Skeletal muscle tissue (tissue), 4 donors: Measurements from ENCODE around the gene GREM1. TPM values are rescaled to one million over a fixed set of nuclear protein-coding genes. Genes with fewer than 3 reads are reported as not detected.

ENCODE experiments used
- H3K27ac ChIP-seq: one replicate; pipeline ENCODE4 v1.7.0; 2013; ENCODE audit warnings: mild to moderate bottlenecking, low read depth, low read length, inconsistent platforms
- H3K27me3 ChIP-seq, 3 donors: one replicate each; pipeline ENCODE4 v1.7.0; 2013; ENCODE audit warnings: low read length in 3 of 3; ENCODE audit not compliant: control insufficient read depth in 3 of 3, insufficient read depth in 3 of 3
- H3K36me3 ChIP-seq, 3 donors: one replicate each; pipeline ENCODE4 v1.7.0; 2013; ENCODE audit warnings: low read length in 3 of 3; ENCODE audit not compliant: control insufficient read depth in 3 of 3, insufficient read depth in 3 of 3
- H3K4me1 ChIP-seq, 3 donors: one replicate each; pipeline ENCODE4 v1.7.0; 2013; ENCODE audit warnings: low read length in 3 of 3, mild to moderate bottlenecking in 3 of 3; ENCODE audit not compliant: control insufficient read depth in 3 of 3, insufficient read depth in 3 of 3
- H3K4me3 ChIP-seq, 3 donors: one replicate each; pipeline ENCODE4 v1.7.0; 2013; ENCODE audit warnings: low read length in 3 of 3
- H3K9ac ChIP-seq, 3 donors: one replicate each; pipeline ENCODE4 v1.7.0; 2013; ENCODE audit warnings: low read length in 3 of 3, mild to moderate bottlenecking in 3 of 3, moderate library complexity in 2 of 3, low read depth in 1 of 3
- H3K9me3 ChIP-seq, 3 donors: one replicate each; pipeline ENCODE4 v1.7.0; 2013; ENCODE audit warnings: low read length in 3 of 3; ENCODE audit not compliant: control insufficient read depth in 3 of 3
- total RNA-seq: library from RNA; depleted of rRNA; stranded (reverse); fragments of >200 nt; gene quantifications from one replicate; pipeline ENCODE4 v1.2.3, GENCODE V29; 2014
- donor health status: Osteomylitis.

Gene GREM1
- total RNA-seq, 1 donor from 2014 or later: 0.52 TPM

DNA sequence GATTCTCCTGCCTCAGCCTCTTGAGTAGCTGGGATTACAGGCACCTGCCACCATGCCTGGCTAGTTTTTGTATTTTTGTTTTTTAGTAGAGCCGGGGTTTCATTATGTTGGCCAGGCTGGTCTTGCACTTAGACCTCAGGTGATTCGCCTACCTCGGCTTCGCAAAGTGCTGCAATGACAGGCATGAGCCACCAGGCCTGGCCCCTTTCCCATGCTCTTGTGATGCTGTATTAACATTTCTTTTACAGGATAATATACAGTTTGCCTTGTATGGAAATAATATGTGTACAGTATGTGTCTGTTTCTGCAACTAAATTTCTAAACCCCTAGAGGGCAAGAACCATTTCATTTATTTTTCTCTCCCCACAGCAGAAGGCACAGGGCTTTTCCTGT is 38.5 kb upstream of the GREM1 start:
- Histone ChIP-seq H3K36me3 (no peaks in the 10 kb centered on the region), H3K27ac (no peak overlapping the region), H3K9me3 (no peaks in the 10 kb centered on the region), H3K4me1 (no peaks in the 10 kb centered on the region), H3K27me3 (no peaks in the 10 kb centered on the region), H3K9ac (no peak overlapping the region), H3K4me3 (no peak overlapping the region)

- Histone ChIP-seq H3K9me3 (no peaks in the 10 kb centered on the region), H3K27ac (no peak overlapping the region), H3K4me1 (no peaks in the 10 kb centered on the region), H3K4me3 (no peak overlapping the region), H3K36me3 (no peaks in the 10 kb centered on the region), H3K27me3 (no peaks in the 10 kb centered on the region), H3K9ac (no peak overlapping the region)
Observed at GRCh38 chr15:32682569-32682968, 35.2 kb upstream of the GREM1 start.

- no peaks in the 10 kb centered on the region for H3K36me3 ChIP-seq
- no peaks in the 10 kb centered on the region for H3K9me3 ChIP-seq
- no peaks in the 10 kb centered on the region for H3K27me3 ChIP-seq
- H3K9ac ChIP-seq: no peak overlapping the region
- H3K4me1 ChIP-seq: no peaks in the 10 kb centered on the region
- H3K27ac ChIP-seq: no peak overlapping the region
- no peak overlapping the region for H3K4me3 ChIP-seq
Observed at GRCh38 chr15:32682977-32683630, 34.7 kb upstream of the GREM1 start.

DNA sequence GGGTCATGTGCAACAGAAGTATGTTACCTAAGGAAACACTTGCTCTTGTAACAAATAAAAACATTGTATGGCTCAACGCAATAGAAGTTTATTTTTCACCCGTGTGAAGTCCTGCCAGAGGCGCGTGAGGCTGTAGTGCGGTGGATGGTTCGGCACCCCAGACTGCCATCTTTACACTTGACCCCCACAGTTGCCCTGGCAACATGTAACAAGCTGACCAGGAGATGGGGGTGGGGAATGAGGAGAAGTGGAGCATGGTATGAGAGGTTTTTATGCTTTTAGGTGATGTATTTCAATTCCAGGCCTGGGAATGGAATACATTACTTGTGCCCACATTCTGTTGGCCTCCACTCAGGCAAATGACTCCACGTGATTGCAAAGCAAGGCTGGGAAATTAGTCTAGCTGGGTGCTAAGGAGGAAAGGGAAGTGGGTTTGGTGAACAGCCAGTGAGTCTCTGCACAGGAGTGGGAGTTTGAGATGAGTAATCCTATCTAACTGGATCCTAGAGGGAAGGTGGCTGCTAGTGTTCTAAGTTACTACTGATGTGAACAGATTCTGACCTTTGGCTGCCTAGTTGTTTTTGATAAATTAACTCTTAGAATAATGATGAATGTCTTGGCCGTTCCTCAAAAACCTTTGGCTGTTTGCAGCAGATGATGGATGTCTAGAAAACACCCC is 33.8 kb upstream of the GREM1 start:
- Histone ChIP-seq H3K27ac (no peak overlapping the region), H3K9ac (no peak overlapping the region), H3K4me1 (no peaks in the 10 kb centered on the region), H3K9me3 (no peaks in the 10 kb centered on the region), H3K36me3 (no peaks in the 10 kb centered on the region), H3K27me3 (no peaks in the 10 kb centered on the region), H3K4me3 (no peak overlapping the region)

DNA sequence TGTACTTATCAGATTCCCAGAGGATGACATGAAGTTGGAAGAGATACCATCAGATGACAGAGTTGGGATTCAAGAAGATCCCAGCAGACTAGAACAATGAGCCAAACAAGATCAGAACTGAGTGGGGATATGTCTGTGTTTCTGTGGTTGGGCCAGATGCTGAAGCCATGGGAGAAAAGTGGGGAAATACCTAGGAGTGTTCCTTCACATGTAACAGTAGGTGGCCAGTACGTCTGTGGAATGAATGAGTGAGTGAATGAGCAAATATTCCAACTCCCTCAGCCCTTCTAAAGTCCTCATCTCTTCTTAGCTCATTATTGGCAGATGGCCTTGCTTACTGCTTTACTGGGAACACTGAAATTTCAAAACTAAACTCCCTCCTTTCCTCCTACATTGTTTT is 32.2 kb upstream of the GREM1 start:
- Histone ChIP-seq H3K9ac (no peak overlapping the region), H3K4me3 (no peak overlapping the region), H3K27me3 (no peaks in the 10 kb centered on the region), H3K4me1 (no peaks in the 10 kb centered on the region), H3K27ac (no peak overlapping the region), H3K9me3 (no peaks in the 10 kb centered on the region), H3K36me3 (no peaks in the 10 kb centered on the region)

GRCh38 chr15:32687556-32687955 is 30.2 kb upstream of the GREM1 start:
- Histone ChIP-seq H3K36me3 (no peaks in the 10 kb centered on the region), H3K9ac (no peak overlapping the region), H3K27me3 (no peaks in the 10 kb centered on the region), H3K27ac (no peak overlapping the region), H3K4me3 (no peak overlapping the region), H3K9me3 (no peaks in the 10 kb centered on the region), H3K4me1 (no peaks in the 10 kb centered on the region)

- Histone ChIP-seq H3K4me1 (no peaks in the 10 kb centered on the region), H3K4me3 (no peak overlapping the region), H3K27ac (no peak overlapping the region), H3K36me3 (no peaks in the 10 kb centered on the region), H3K9ac (no peak overlapping the region), H3K9me3 (no peaks in the 10 kb centered on the region), H3K27me3 (no peaks in the 10 kb centered on the region)
Observed at GRCh38 chr15:32688151-32688639, 29.6 kb upstream of the GREM1 start.

GRCh38 chr15:32690941-32691688 is 26.7 kb upstream of the GREM1 start:
- H3K36me3 ChIP-seq: no peaks in the 10 kb centered on the region
- H3K9me3 ChIP-seq: no peaks in the 10 kb centered on the region
- no peak overlapping the region for H3K27ac ChIP-seq
- no peaks in the 10 kb centered on the region for H3K4me1 ChIP-seq
- H3K27me3 ChIP-seq: no peaks in the 10 kb centered on the region
- H3K4me3 ChIP-seq: no peak overlapping the region
- no peak overlapping the region for H3K9ac ChIP-seq

- H3K4me3 ChIP-seq: no peak overlapping the region
- no peak overlapping the region for H3K27ac ChIP-seq
- H3K9me3 ChIP-seq: no peaks in the 10 kb centered on the region
- H3K27me3 ChIP-seq: no peaks in the 10 kb centered on the region
- H3K9ac ChIP-seq: no peak overlapping the region
- H3K36me3 ChIP-seq: no peaks in the 10 kb centered on the region
- H3K4me1 ChIP-seq: no peaks in the 10 kb centered on the region
Observed at GRCh38 chr15:32691689-32692038, 26.1 kb upstream of the GREM1 start.

GRCh38 chr15:32692286-32692685 is 25.5 kb upstream of the GREM1 start:
- Histone ChIP-seq H3K9me3 (no peaks in the 10 kb centered on the region), H3K4me1 (no peaks in the 10 kb centered on the region), H3K27ac (no peak overlapping the region), H3K27me3 (no peaks in the 10 kb centered on the region), H3K9ac (no peak overlapping the region), H3K36me3 (no peaks in the 10 kb centered on the region), H3K4me3 (no peak overlapping the region)
